Transverse colon (tissue), 4 donors: ENCODE measurements around the gene PBX1.

ENCODE experiments used
- CTCF ChIP-seq, 5 experiments: fragments of 200-600 bp in 3 of 5; fragments of 450-650 bp in 2 of 5; sonication (generic) in 3 of 5; IDR thresholded peaks; 1 replicate in 2 of 5; 2 replicates in 3 of 5; pipeline ENCODE4 v1.5.1; 2016 to 2017; ENCODE audit warnings: antibody characterized with exemption in 5 of 5, inconsistent platforms in 3 of 5, mild to moderate bottlenecking in 2 of 5, moderate library complexity in 1 of 5
- EP300 ChIP-seq: sonication (generic); formaldehyde crosslinking; IDR thresholded peaks from one replicate; pipeline ENCODE4 v1.6.1; 2017; ENCODE audit warnings: antibody characterized with exemption, low read depth
- POLR2AphosphoS5 ChIP-seq, 3 donors: sonication (generic); formaldehyde crosslinking; IDR thresholded peaks; one replicate each; pipeline ENCODE4 v1.6.1; 2016; ENCODE audit warnings: antibody characterized with exemption in 3 of 3

- no peak for TF ChIP-seq CTCF (IDR thresholded peaks at IDR 0.05)
- no peak for TF ChIP-seq EP300
- no peak for TF ChIP-seq POLR2AphosphoS5 (IDR thresholded peaks at IDR 0.05)
Measured at GRCh38 chr1:164865385-164865784, 306.4 kb downstream of the PBX1 start.
